ENCODE results near the gene ALG3.
A peak's percentile ranks its signal among the peaks of the same experiment; 100 is the strongest.

DNA sequence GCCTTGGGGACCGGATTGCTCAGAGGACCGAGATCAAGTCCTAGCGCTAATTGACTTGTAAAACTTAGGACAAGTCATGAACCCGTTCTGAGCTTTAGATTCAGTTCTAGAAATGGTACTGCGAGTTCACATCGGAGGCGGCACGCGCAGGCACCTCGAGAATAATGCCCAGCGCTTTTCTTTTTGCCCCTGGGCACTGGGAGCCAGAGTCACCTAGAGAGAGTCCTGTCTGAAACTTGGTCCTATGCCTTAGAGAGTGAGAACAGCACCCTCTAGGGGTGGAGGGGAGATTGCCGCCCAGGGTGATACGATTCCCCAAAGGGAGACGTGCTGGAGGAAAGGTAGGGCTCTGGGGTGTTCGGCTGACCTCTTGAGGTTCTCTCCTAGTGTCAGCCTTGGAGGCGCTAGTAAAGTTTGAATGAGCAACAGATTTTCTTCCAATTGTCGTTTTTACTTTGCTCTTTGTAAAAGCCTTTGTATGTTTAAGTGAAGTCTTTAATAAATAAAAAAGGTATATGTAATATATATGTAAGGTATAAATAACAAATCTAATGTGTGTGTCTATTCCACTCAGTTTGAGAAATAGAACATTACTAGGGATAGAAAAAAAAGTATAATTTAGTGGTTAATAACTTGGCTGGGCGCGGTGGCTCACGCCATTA is 1.5 kb upstream of the ALG3 start:
- TF ChIP-seq CTCF (IDR thresholded peaks at IDR 0.05 in 2 of 3, conservative IDR thresholded peaks at IDR 0.05 in 1 of 3; ENCODE audit: insufficient read depth in 2 of 3, low read depth in 1 of 3, low read length in 3 of 3) (peak; percentile 93 to 97 (median 97)), GATA2 (CRISPR knock-in tag; IDR thresholded peaks at IDR 0.05) (no peak), CCNT2 (IDR thresholded peaks at IDR 0.05; ENCODE audit: borderline replicate concordance, extremely low read depth, insufficient read length, low read depth, low read length) (no peak), ZNF551 (CRISPR knock-in tag; IDR thresholded peaks at IDR 0.05) (no peak), ZNF41 (CRISPR knock-in tag; conservative IDR thresholded peaks at IDR 0.05) (no peak), CEBPB (tag; IDR thresholded peaks at IDR 0.05) (no peak)

Data from K562 (cell line).